Ascending aorta (tissue), 2 donors: Measurements from ENCODE around the gene HCFC1. TPM values are rescaled to one million over a fixed set of nuclear protein-coding genes. Genes with fewer than 3 reads are reported as not detected.

Experiments
- DNase-seq, 2 donors: peaks; one replicate each; pipeline ENCODE4 v3.0.0-alpha.2; 2019; ENCODE audit warnings: low spot score in 2 of 2
- H3K27ac ChIP-seq, 2 donors: fragments of 200-600 bp; sonication (generic); one replicate each; pipeline ENCODE4 v1.5.1; 2016 to 2017; ENCODE audit warnings: mild to moderate bottlenecking in 1 of 2
- H3K27me3 ChIP-seq: fragments of 200-600 bp; sonication (generic); one replicate; pipeline ENCODE4 v1.5.1; 2017
- H3K36me3 ChIP-seq, 2 donors: fragments of 200-600 bp; sonication (generic); one replicate each; pipeline ENCODE4 v1.5.1; 2016
- H3K4me1 ChIP-seq, 2 donors: fragments of 200-600 bp; sonication (generic); one replicate each; pipeline ENCODE4 v1.5.1; 2016 to 2017; ENCODE audit warnings: mild to moderate bottlenecking in 1 of 2
- H3K4me3 ChIP-seq, 2 donors: fragments of 200-600 bp; sonication (generic); one replicate each; pipeline ENCODE4 v1.5.1; 2016 to 2017; ENCODE audit warnings: mild to moderate bottlenecking in 1 of 2
- H3K9me3 ChIP-seq, 2 donors: fragments of 200-600 bp; sonication (generic); one replicate each; pipeline ENCODE4 v1.5.1; 2016
- CTCF ChIP-seq, 3 experiments: fragments of 200-600 bp in 2 of 3; fragments of 450-650 bp in 1 of 3; sonication (generic) in 2 of 3; IDR thresholded peaks; one replicate each; pipeline ENCODE4 v1.5.1; 2016 to 2019; ENCODE audit warnings: antibody characterized with exemption in 3 of 3, mild to moderate bottlenecking in 1 of 3, moderate library complexity in 1 of 3
- intact Hi-C: fragments of 100-400 bp; cut with DNase I; formaldehyde crosslinking; loops from one replicate; pipeline ENCODE4 v1.15.1; 2023
- total RNA-seq: library from RNA; depleted of rRNA; stranded (reverse); fragments of >200 nt; gene quantifications from one replicate; pipeline ENCODE4 v1.1.0, GENCODE V29; 2016

HCFC1 gene
- total RNA-seq, 1 donor from 2014 or later = 91.4 TPM

DNA sequence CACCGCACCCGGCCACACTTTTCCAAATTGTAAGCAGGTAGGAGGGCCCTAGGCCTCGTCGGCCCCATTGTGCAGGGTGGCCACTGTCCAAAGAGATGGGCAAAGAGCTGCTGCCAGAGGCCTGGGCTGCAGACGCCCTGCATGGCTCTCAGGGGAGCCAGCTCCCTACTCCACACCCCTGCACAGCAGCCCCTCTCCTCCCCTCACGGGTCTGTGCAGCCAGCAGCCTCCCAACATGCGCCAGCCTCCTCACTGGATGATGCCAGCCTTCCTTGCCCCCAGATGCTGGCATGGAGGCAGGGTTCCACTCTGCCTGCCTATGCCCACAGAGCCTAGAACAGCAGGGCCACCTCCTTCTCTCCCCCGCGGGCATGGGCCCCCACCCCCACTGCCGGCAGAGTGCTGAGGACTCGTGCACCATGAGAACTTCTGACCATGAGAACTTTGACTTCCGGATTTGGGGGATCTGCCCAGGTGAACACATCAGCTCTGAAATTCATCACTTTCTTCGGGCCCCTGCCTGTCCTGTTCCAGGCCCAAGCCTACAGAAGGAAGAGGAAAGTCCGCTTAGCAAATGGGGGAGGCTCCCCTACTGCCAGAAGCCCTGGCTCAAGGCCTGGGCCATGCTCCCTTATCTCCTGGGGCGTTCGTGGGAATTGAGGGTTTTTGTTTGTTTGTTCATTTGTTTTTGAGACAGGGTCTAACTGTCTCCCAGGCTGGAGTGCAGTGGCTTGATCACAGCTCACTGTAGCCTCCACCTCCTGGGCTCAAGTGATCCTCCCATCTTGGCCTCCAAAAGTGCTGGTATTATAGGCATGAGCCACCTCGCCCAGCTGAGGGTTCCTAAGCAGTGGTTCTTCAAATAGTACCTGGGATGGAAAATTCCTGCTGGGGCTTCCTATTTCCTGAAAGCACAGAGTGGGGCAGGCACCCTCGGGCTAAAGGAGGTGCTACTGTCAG, 40.0 kb upstream of the HCFC1 start:
- no peaks in the 10 kb centered on the region for H3K27me3 ChIP-seq
- TF ChIP-seq CTCF (IDR thresholded peaks at IDR 0.05) = no peak
- no peak overlapping the region for H3K27ac ChIP-seq

GRCh38 chrX:154010330-154011087, 38.9 kb upstream of the HCFC1 start:
- Histone ChIP-seq H3K27me3 (no peaks in the 10 kb centered on the region), H3K4me3 (no peak overlapping the region), H3K36me3 (peaks cover 0 to 3% of the 10 kb centered on the region in 2 donors), H3K9me3 (no peaks in the 10 kb centered on the region), H3K4me1 (no peaks in the 10 kb centered on the region), H3K27ac (no peak overlapping the region)
- no peak for TF ChIP-seq CTCF (IDR thresholded peaks at IDR 0.05)
- DNase-seq = no peak
- intact Hi-C loops = no loop called here

More for the DNA sequence above, 40.0 kb upstream of the HCFC1 start:
- intact Hi-C loops = no loop called here
- H3K36me3 ChIP-seq = peaks cover 9 to 10% of the 10 kb centered on the region in 2 donors
- H3K4me1 ChIP-seq = no peaks in the 10 kb centered on the region
- no peak for DNase-seq
- H3K4me3 ChIP-seq = no peak overlapping the region
- no peaks in the 10 kb centered on the region for H3K9me3 ChIP-seq

DNA sequence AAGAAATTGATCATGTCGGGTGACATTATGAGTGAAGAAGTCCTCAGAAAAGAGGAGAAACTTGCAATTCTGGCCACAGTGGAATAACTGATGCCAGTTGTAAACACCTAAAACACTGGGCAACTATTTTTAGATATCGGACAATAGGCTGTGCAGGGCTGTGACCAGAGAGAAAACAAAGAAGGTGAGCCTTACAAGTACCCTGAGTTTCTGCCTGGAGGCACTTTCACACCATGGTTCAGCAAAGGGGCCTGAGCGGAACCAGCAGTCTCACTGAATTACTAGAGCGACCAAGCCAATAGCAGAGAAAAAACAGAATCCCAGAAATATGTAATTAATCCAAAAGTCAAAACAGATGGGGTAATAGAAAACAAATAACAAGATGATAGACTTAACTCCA, 36.9 kb upstream of the HCFC1 start:
- DNase-seq = no peak
- TF ChIP-seq CTCF (IDR thresholded peaks at IDR 0.05) = no peak
- intact Hi-C loops = no loop called here
- no peak overlapping the region for H3K4me3 ChIP-seq
- no peak overlapping the region for H3K27ac ChIP-seq
- H3K36me3 ChIP-seq = peaks cover 0 to 3% of the 10 kb centered on the region in 2 donors
- no peaks in the 10 kb centered on the region for H3K9me3 ChIP-seq
- H3K27me3 ChIP-seq = no peaks in the 10 kb centered on the region
- H3K4me1 ChIP-seq = peaks cover 0 to 2% of the 10 kb centered on the region in 2 donors

- H3K27me3 ChIP-seq = no peaks in the 10 kb centered on the region
Observed at GRCh38 chrX:154006947-154007346, 35.3 kb upstream of the HCFC1 start.

GRCh38 chrX:154004315-154004714, 32.7 kb upstream of the HCFC1 start:
- intact Hi-C loops = no loop called here
- Histone ChIP-seq H3K36me3 (no peaks in the 10 kb centered on the region), H3K27me3 (no peaks in the 10 kb centered on the region), H3K9me3 (no peaks in the 10 kb centered on the region), H3K4me1 (peaks cover 0 to 2% of the 10 kb centered on the region in 2 donors), H3K27ac (no peak overlapping the region), H3K4me3 (no peak overlapping the region)
- TF ChIP-seq CTCF (IDR thresholded peaks at IDR 0.05) = no peak
- no peak for DNase-seq

More at GRCh38 chrX:154006947-154007346, 35.3 kb upstream of the HCFC1 start:
- H3K36me3 ChIP-seq = peaks cover 0 to 3% of the 10 kb centered on the region in 2 donors
- no peaks in the 10 kb centered on the region for H3K9me3 ChIP-seq
- H3K4me3 ChIP-seq = no peak overlapping the region
- intact Hi-C loops = no loop called here
- no peak overlapping the region for H3K27ac ChIP-seq
- TF ChIP-seq CTCF (IDR thresholded peaks at IDR 0.05) = no peak
- DNase-seq = no peak
- peaks cover 0 to 2% of the 10 kb centered on the region in 2 donors for H3K4me1 ChIP-seq
